HepG2 (cell line): ENCODE results near the gene GDF15. TPM values are rescaled to one million over a fixed set of nuclear protein-coding genes. Genes with fewer than 3 reads are reported as not detected.
A peak's percentile ranks its signal among the peaks of the same experiment; 100 is the strongest.

Experiments used
- ZC3H13 ChIP-seq: sonication (generic); formaldehyde crosslinking; IDR thresholded peaks from 2 replicates; pipeline ENCODE4 v1.8.1; 2023; ENCODE audit warnings: mild to moderate bottlenecking, missing genetic modification reagents, moderate library complexity
- ZSCAN20 ChIP-seq: sonication (generic); formaldehyde crosslinking; IDR thresholded peaks from 2 replicates; pipeline ENCODE4 v1.4.0; 2020; ENCODE audit warnings: missing genetic modification reagents, mild to moderate bottlenecking, borderline replicate concordance
- polyA plus RNA-seq, 8 experiments: library from polyadenylated mRNA; depleted of rRNA in 3 of 8; stranded (reverse) in 7 of 8; unstranded in 1 of 8; fragments of >200 nt; fragmentation: Illumina TruSeq in 4 of 8; extraction: Trizol in 4 of 8; gene quantifications; 2 replicates each; pipeline versions ENCODE4 v1.2.1 to v1.2.3, GENCODE V29; 2011 to 2016; ENCODE audit warnings: low read depth in 4 of 8, missing spikeins in 1 of 8, mixed read lengths in 1 of 8; ENCODE audit not compliant: insufficient read depth in 1 of 8
- total RNA-seq, 5 experiments: library from RNA; depleted of rRNA; stranded (reverse); fragments of >200 nt; fragmentation: Illumina TruSeq; extraction: Trizol; gene quantifications; 2 replicates each; pipeline ENCODE4 v1.2.3, GENCODE V29; 2016; ENCODE audit warnings: low read depth in 1 of 5
- TF ChIP-seq, protein P1 (sequence below): sonication (generic); formaldehyde crosslinking; IDR thresholded peaks from 2 replicates; pipeline ENCODE4 v1.5.0; 2020; ENCODE audit warnings: mild to moderate bottlenecking, missing genetic modification reagents, borderline replicate concordance
- TF ChIP-seq, protein P2 (sequence below): sonication (generic); formaldehyde crosslinking; IDR thresholded peaks from 2 replicates; pipeline ENCODE4 v1.4.0; 2020; ENCODE audit warnings: missing genetic modification reagents
- TF ChIP-seq, protein P3 (sequence below): sonication (generic); formaldehyde crosslinking; IDR thresholded peaks from 2 replicates; pipeline ENCODE4 v1.5.0; 2020; ENCODE audit warnings: mild to moderate bottlenecking, missing genetic modification reagents, borderline replicate concordance
- TF ChIP-seq, protein P4 (sequence below): sonication (generic); formaldehyde crosslinking; IDR thresholded peaks from 2 replicates; pipeline ENCODE4 v1.4.0; 2020; ENCODE audit warnings: mild to moderate bottlenecking, missing genetic modification reagents
- TF ChIP-seq, protein P5 (sequence below): sonication (generic); formaldehyde crosslinking; IDR thresholded peaks from 2 replicates; pipeline ENCODE4 v1.5.0; 2020; ENCODE audit warnings: missing genetic modification reagents

Gene GDF15
- total and polyA plus RNA-seq, 2 of the 13 experiments (the other 11 are each of a cell fraction or from before 2014, with no cell fraction given): 146 to 422 TPM

DNA sequence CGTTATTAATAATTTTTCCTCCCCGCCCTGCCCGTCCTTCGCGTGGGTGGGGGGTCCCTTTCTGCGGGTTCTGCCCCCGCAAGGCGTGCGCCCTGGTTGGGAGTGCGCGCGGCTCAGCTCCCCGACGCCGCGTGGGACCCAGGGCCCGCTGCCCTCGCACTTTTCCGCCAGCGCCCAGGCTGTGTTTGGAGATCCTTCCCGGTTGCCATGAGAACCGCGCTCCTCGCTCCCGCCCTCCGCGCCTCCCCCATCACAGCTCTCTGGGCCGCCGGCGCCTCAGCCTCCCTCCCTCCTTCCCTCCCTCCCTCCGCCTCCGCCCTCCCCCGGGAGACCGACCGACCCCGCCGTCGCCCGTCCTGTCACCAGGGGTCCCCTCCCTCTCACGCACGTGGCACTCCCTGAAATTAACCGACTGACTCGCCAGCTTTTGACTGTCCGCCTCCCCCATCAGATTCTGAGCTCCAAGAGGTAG lies 30.9 kb downstream of the GDF15 start (continued):
- TF ChIP-seq, protein P1, sequence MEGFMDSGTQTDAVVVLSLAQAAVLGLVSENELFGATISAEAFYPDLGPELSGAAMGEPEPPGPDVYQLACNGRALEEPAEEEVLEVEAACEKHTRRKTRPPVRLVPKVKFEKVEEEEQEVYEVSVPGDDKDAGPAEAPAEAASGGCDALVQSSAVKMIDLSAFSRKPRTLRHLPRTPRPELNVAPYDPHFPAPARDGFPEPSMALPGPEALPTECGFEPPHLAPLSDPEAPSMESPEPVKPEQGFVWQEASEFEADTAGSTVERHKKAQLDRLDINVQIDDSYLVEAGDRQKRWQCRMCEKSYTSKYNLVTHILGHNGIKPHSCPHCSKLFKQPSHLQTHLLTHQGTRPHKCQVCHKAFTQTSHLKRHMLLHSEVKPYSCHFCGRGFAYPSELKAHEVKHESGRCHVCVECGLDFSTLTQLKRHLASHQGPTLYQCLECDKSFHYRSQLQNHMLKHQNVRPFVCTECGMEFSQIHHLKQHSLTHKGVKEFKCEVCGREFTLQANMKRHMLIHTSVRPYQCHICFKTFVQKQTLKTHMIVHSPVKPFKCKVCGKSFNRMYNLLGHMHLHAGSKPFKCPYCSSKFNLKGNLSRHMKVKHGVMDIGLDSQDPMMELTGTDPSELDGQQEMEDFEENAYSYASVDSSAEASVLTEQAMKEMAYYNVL (CRISPR knock-in tag): no peak; the same call in 1 of the 2 replicates
- TF ChIP-seq ZC3H13 (no peak), ZSCAN20 (CRISPR knock-in tag) (no peak)
- TF ChIP-seq, protein P2, sequence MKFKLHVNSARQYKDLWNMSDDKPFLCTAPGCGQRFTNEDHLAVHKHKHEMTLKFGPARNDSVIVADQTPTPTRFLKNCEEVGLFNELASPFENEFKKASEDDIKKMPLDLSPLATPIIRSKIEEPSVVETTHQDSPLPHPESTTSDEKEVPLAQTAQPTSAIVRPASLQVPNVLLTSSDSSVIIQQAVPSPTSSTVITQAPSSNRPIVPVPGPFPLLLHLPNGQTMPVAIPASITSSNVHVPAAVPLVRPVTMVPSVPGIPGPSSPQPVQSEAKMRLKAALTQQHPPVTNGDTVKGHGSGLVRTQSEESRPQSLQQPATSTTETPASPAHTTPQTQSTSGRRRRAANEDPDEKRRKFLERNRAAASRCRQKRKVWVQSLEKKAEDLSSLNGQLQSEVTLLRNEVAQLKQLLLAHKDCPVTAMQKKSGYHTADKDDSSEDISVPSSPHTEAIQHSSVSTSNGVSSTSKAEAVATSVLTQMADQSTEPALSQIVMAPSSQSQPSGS (CRISPR knock-in tag): no peak
- TF ChIP-seq, protein P3, sequence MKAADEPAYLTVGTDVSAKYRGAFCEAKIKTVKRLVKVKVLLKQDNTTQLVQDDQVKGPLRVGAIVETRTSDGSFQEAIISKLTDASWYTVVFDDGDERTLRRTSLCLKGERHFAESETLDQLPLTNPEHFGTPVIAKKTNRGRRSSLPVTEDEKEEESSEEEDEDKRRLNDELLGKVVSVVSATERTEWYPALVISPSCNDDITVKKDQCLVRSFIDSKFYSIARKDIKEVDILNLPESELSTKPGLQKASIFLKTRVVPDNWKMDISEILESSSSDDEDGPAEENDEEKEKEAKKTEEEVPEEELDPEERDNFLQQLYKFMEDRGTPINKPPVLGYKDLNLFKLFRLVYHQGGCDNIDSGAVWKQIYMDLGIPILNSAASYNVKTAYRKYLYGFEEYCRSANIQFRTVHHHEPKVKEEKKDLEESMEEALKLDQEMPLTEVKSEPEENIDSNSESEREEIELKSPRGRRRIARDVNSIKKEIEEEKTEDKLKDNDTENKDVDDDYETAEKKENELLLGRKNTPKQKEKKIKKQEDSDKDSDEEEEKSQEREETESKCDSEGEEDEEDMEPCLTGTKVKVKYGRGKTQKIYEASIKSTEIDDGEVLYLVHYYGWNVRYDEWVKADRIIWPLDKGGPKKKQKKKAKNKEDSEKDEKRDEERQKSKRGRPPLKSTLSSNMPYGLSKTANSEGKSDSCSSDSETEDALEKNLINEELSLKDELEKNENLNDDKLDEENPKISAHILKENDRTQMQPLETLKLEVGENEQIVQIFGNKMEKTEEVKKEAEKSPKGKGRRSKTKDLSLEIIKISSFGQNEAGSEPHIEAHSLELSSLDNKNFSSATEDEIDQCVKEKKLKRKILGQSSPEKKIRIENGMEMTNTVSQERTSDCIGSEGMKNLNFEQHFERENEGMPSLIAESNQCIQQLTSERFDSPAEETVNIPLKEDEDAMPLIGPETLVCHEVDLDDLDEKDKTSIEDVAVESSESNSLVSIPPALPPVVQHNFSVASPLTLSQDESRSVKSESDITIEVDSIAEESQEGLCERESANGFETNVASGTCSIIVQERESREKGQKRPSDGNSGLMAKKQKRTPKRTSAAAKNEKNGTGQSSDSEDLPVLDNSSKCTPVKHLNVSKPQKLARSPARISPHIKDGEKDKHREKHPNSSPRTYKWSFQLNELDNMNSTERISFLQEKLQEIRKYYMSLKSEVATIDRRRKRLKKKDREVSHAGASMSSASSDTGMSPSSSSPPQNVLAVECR (CRISPR knock-in tag): no peak; the same call in 1 of the 2 replicates
- TF ChIP-seq, protein P4, sequence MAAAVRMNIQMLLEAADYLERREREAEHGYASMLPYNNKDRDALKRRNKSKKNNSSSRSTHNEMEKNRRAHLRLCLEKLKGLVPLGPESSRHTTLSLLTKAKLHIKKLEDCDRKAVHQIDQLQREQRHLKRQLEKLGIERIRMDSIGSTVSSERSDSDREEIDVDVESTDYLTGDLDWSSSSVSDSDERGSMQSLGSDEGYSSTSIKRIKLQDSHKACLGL: 0 out of 2 replicates have a peak, but pooled peaks have one; percentile 46
- TF ChIP-seq, protein P5, sequence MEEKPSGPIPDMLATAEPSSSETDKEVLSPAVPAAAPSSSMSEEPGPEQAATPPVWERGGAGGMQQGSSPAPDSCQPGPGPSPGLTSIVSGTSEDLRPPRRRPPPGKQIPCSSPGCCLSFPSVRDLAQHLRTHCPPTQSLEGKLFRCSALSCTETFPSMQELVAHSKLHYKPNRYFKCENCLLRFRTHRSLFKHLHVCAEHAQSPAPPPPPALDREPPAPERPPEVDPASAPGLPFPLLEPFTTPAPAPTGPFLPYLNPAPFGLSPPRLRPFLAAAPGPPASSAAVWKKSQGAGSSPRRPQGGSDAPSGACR (CRISPR knock-in tag): no peak
